ENCODE results near the gene PRKAG3. TPM values are rescaled to one million over a fixed set of nuclear protein-coding genes. Genes with fewer than 3 reads are reported as not detected.

PRKAG3 gene
- total RNA-seq, 2 experiments from 2014 or later = not detected

DNA sequence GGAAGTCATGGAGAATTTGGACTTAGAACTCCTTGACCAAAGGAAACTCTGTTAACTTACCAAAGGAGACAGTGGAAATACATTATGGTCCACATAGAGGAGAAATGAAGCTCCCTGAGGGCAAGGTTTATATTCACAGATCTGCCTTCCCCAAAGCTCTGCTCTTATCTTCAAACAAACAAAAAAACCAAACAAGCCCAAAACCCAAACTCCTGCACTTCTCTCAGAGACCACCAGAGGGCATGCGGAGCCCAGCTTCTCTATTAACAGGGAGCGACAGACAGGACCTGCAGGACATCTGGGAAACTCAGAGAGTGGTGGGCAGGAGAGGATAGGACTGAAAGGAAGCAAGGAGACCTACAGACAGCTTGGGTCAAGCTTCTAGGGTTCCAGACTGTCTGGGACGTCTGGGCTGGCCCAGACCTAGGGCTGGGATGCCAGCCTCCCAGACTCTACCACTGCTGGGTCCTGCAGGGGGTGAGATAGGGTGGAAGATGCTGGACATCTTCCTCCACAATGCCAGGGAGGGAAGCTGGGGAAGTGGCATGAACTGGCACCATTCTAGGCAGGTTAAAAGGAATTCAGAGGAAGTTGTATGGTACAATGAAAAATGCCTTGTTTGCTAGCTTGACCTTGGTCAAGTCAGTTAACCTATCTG is 45.1 kb upstream of the PRKAG3 start:
- Histone ChIP-seq H3K4me1 (ENCODE audit: insufficient read depth, low read length, poor library complexity, severe bottlenecking) (peaks cover 52% of the 10 kb centered on the region), H3K9me3 (ENCODE audit: low read length) (no peaks in the 10 kb centered on the region), H3K36me3 (ENCODE audit: insufficient read depth, low read length) (no peaks in the 10 kb centered on the region), H3K9me2 (ENCODE audit: insufficient read depth, low read length) (no peaks in the 10 kb centered on the region), H3K4me2 (ENCODE audit: low read length) (peak overlapping the region; percentile 88), H3K27ac (ENCODE audit: low read depth, low read length, poor library complexity, severe bottlenecking) (peak overlapping the region; percentile 21), H3K4me3 (ENCODE audit: low read depth, low read length, poor library complexity, severe bottlenecking) (no peak overlapping the region), H2AFZ (ENCODE audit: low read length) (peak overlapping the region; percentile 66; the same call in 1 of the 2 replicates), H4K20me1 (ENCODE audit: insufficient read depth, low read length) (no peaks in the 10 kb centered on the region), H3K79me2 (ENCODE audit: insufficient read depth, low read depth, low read length) (no peaks in the 10 kb centered on the region)
- intact Hi-C loops (cut with micrococcal nuclease; ENCODE audit: unreplicated experiment) = loop anchor here (1.0 to 2.0 kb wide), 4 partner anchors 22 to 104 kb away; partner anchors contain the start of gene CDK5R2
- BruUV-seq (replicated peaks) = no TSS peak
- POLR2A ChIA-PET = interaction anchor here (3.5 to 6.2 kb wide), 2 partner anchors 10 to 21 kb away, joined by 13 to 86 read pairs; no protein-coding TSS in a partner anchor
- CTCF ChIA-PET (ENCODE audit: unreplicated experiment) = interaction anchor here (1.0 to 5.5 kb wide), 7 partner anchors 10 to 103 kb away, joined by 3 to 107 read pairs (median 5); no protein-coding TSS in a partner anchor
- TF ChIP-seq, protein P1, sequence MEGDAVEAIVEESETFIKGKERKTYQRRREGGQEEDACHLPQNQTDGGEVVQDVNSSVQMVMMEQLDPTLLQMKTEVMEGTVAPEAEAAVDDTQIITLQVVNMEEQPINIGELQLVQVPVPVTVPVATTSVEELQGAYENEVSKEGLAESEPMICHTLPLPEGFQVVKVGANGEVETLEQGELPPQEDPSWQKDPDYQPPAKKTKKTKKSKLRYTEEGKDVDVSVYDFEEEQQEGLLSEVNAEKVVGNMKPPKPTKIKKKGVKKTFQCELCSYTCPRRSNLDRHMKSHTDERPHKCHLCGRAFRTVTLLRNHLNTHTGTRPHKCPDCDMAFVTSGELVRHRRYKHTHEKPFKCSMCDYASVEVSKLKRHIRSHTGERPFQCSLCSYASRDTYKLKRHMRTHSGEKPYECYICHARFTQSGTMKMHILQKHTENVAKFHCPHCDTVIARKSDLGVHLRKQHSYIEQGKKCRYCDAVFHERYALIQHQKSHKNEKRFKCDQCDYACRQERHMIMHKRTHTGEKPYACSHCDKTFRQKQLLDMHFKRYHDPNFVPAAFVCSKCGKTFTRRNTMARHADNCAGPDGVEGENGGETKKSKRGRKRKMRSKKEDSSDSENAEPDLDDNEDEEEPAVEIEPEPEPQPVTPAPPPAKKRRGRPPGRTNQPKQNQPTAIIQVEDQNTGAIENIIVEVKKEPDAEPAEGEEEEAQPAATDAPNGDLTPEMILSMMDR (conservative IDR thresholded peaks at IDR 0.05; ENCODE audit: low read length) = peak; percentile 99
- no peak for TF ChIP-seq EZH2phosphoT487 (IDR thresholded peaks at IDR 0.05; ENCODE audit: borderline replicate concordance, low read depth, low read length)
- peak; percentile 73 for DNase-seq (ENCODE audit: low spot score)

DNA sequence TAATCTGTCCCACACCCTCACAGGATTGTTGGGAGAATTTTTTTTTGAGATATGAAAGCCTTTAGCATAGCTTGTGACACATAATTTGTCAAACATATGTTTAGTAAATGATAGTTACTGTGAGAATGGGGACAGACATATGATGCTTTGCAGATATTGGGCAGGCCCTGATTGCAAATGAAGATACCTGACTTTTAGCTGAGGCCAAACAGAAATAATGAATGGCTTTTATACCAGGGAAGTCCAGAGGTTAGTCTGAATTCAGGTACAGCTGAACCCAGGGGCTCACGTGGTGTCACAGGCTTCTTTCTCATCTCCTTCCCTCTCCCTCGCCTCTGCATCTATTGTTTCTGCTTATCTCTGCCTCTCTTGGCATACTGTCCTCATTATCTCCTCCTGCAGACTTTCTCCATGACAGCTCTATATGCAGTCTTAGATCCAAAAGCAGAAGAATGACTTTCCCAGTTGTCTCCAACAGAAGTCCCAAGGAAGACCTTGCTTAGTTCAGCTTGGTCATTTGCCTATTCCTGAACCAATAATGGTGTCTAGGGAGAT is 44.2 kb upstream of the PRKAG3 start:
- H3K4me2 ChIP-seq (ENCODE audit: low read length) = no peak overlapping the region
- ChIA-PET POLR2A (interaction anchor here (0.5 to 6.2 kb wide), 3 partner anchors 11 to 161 kb away, joined by 3 to 86 read pairs (median 13); no protein-coding TSS in a partner anchor), CTCF (ENCODE audit: unreplicated experiment) (interaction anchor here (1.0 to 5.5 kb wide), 5 partner anchors 11 to 33 kb away, joined by 3 to 107 read pairs (median 17); no protein-coding TSS in a partner anchor)
- no peak overlapping the region for H3K4me3 ChIP-seq (ENCODE audit: low read depth, low read length, poor library complexity, severe bottlenecking)
- no peak for DNase-seq (ENCODE audit: low spot score)
- no peak overlapping the region for H3K27ac ChIP-seq (ENCODE audit: low read depth, low read length, poor library complexity, severe bottlenecking)
- no peaks in the 10 kb centered on the region for H3K9me3 ChIP-seq (ENCODE audit: low read length)
- intact Hi-C loops (cut with micrococcal nuclease; ENCODE audit: unreplicated experiment) = loop anchor here (1.0 to 2.0 kb wide), 4 partner anchors 23 to 105 kb away; partner anchors contain the start of gene CDK5R2
- H3K36me3 ChIP-seq (ENCODE audit: insufficient read depth, low read length) = no peaks in the 10 kb centered on the region
- no peaks in the 10 kb centered on the region for H3K79me2 ChIP-seq (ENCODE audit: insufficient read depth, low read depth, low read length)
- BruUV-seq (replicated peaks) = no TSS peak
- H4K20me1 ChIP-seq (ENCODE audit: insufficient read depth, low read length) = no peaks in the 10 kb centered on the region
- H2AFZ ChIP-seq (ENCODE audit: low read length) = no peak overlapping the region
- TF ChIP-seq EZH2phosphoT487 (IDR thresholded peaks at IDR 0.05; ENCODE audit: borderline replicate concordance, low read depth, low read length) = no peak
- TF ChIP-seq, protein P1 (conservative IDR thresholded peaks at IDR 0.05; ENCODE audit: low read length) = no peak
- H3K9me2 ChIP-seq (ENCODE audit: insufficient read depth, low read length) = no peaks in the 10 kb centered on the region
- H3K4me1 ChIP-seq (ENCODE audit: insufficient read depth, low read length, poor library complexity, severe bottlenecking) = peaks cover 43% of the 10 kb centered on the region
